ENCODE data around the gene DNAH9.

DNAH9 gene

DNA sequence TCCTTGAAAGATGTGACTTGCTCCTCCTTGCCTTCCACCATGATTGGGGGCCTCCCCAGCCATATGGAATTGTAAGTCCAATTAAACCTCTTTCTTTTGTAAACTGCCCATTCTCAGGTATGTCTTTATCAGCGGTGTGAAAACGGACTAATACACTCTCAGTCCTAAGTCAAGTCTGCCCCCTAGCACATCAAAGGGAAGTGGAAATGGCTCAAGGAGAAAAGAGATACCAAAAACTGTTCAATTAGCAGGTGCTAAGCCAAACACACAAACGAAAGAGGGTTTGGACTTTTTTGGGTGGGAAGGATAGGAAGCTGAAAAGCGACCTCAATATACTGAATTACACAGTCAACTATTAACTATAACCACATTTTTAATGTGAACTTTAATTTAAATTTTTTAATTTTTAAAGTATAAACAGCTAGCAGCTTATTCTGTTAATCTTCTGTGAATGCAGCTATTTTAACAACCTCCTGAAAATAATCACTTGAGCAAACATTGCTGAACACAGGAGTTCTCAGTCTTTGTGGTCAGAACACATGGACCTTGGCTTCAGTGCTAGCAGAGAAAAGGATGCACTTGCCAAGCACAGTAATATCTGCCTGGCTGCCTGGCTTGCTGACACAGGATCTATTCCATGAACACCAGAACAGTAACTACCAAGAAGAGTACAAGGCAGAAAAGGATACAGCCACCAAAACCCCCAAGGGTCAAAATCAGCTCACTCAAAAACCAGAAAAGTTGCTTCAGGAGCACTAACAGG, 388.1 kb downstream of the DNAH9 start:
- no peak for DNase-seq (ENCODE audit: low read depth)

DNA sequence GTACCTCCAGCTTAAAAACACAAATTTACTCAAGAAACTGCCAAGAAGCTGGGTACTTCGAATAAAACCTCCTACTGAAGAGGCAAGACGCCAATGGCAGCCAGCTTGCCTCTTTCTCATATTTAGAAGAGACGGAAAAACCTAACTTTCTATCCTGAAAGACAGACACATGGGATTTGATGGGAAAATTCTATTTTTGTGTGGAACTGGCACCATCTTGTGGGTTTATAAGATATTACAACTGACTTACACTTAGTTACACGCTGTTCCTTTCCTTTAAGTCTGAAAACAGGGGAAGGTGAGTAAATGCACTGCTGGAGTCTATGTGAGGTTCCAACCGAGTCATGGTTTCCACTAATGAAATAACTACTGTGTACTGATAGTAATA, 388.7 kb downstream of the DNAH9 start:
- DNase-seq (ENCODE audit: low read depth) = no peak

DNA sequence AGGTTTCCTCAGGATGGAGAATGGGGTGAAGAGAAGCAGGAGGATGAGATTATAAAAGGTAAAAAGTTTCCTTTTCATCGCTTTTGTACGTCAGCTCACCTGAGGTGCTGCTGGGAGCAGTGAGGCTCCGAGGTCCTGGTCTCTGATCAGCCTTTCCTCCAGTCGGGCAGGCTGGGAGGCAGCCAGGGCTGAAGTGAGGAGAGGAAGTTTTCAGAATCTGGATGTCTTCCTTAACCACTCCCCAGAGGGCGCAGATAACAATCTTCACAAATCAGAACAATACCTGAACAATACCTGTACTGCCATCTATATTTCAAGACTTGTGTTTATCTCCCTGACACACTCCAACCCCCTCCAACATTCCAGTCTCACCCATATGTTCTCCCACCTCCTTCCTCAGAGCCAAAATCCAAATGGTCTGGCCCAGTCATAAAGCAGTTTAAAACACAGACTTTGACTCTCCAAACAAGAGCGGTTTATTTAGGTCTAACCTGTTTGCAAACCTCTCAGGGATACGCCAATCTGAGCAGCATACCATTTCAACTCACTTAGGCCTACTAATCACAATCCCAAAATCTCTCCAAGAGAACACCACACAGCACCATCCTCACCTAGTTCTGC, 392.2 kb downstream of the DNAH9 start:
- DNase-seq (ENCODE audit: low read depth) = no peak

DNA sequence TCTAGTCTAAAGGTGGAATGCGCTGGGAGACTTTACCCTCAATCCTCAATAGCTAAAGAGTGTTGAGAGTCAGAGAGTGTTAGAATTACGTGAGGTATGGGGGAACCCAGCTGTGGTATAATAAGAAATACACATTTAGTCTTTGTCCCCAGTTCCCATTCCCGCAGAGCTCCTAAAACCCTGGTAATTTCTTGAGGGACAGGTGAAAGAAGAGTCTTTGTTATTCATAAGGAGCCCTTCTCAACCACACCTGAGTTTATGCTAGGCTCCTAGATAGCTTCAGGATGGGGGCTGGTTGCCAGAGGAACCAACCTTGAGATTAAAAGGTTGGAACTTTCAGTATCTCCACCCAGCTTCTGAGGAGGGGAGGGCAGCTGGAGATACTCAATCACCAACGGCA, 393.2 kb downstream of the DNAH9 start:
- DNase-seq (ENCODE audit: low read depth) = no peak

DNA sequence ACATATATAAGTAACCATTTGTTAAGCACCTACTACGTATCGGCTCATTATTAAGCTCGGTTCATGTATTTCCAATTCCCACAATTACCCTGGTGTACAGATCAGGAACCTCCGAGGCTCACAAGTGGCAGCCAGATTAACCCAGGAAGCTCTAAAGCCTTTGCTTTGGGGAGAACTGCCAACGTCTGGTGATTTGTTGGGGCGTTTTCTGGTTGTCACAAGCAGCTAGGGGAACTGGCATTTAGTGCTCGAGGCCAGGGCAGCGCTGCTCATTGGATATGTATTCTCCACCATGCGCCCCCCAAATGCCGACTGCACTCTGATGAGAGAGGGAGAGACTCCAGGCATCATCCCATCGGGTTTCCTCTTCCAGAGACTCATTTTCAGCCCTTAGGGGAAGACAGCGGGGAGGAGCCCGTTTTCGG, 398.5 kb downstream of the DNAH9 start:
- DNase-seq (ENCODE audit: low read depth) = peak; percentile 4

DNA sequence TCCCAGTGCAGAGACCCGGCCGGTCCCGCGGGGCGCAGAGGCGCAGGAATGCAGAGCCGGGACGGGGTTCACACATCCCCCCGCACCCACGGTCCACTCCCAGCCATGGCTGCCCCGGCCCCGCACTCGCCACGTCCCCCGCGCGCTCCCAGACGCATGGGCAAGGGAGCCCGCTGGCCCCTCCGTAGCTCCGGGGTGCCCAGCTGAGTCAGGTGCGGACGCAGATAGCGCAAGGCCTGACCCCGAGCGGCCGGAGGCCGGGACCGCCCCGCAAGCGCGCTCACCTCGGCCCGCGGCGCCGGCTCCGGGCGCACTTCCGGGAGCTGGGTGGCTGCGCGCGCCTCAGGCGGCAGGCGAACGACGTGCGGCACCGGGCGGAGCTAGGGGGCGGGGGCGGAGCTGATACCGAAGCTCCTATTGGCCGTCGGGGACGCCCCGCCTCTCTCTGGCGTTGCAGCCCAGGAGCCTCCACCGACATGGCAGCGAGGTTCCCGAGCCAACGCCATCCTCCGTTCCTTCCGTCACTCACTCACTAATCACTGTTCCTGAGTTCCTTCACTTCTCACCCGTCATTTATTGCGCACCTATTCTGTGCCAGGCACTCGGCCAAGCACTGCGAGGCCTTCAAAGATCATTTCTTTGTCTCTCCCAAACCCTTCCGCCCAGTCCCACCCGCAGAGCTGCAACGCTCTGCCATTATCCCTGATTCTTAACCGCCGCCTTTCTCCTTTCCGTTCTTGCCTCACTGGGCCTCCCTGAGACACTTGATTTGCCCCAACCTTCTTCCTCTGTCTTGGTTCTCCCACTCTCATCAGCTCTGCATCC, 399.1 kb downstream of the DNAH9 start, which contains the start of gene ZNF18:
Gene ZNF18, minus strand, starts transcription at position 329 of the 825 bp plus-strand sequence. CDS start 4,646 bp downstream, outside the sequence.
- DNase-seq (ENCODE audit: low read depth) = peak; percentile 91

DNA sequence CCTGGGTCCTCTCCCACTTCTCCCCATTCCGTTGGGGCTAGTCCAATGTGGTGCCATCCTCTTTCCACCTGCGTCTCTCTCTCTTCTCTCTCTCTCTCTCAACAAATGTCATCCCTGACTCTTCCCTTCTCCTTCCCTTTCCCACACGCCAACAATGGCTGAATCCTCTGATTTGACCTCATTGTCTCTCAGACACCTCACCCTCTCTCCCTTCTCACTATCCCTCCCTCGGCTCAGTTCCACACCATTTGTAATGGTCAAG, 399.6 kb downstream of the DNAH9 start:
- DNase-seq (ENCODE audit: low read depth) = no peak

DNA sequence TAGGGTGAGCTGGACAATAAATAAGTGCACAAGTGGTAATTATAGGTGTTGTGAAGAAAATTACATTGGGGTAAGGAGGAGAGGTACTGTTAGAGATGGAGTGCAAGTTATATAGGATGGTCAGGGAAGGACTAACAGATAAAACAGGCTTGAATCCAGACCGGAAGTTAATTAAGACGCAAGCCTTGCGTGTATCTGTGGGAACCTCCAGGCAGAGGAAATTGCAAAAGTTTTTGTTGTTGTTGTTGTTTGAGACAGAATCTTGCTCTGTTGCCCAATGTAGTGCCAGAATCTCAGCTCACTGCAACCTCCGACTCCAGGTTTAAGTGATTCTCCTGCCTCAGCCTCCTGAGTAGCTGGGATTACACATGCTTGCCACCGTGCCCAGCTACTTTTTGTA, 401.4 kb downstream of the DNAH9 start:
- no peak for DNase-seq (ENCODE audit: low read depth)

DNA sequence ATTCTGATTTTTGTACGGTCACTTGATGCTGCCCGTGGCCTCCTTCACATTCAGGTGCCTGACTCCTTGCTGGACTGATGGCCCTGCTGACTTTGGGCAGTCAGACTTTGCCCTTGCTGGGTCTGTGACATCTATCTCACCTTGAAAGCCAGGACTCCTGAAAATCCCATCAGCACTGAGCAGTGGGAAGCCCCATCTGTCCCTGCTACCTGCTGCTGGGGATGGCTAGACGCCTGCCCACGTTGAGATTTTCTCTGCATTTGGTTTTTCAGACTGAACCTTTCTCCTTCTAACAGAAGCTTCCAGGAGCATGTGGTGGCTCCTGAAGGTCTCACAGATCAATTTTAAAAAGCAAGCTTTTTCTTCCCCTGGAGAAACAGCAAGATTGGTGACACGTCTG, 409.2 kb downstream of the DNAH9 start:
- DNase-seq (ENCODE audit: low read depth) = no peak

Measured in stimulated activated CD8-positive, alpha-beta memory T cell treated with anti-CD3 and anti-CD28 coated beads, Interleukin-7, amount 100 ng/mL, for 24 hours (primary cell).